ENCODE measurements around the gene WIPF3. TPM values are rescaled to one million over a fixed set of nuclear protein-coding genes. Genes with fewer than 3 reads are reported as not detected.
"Not testable (repeated sequence)": the region's sequence is repeated elsewhere in the genome, so short reads cannot be mapped to it uniquely, and the experiment has no call there.

Gene WIPF3
- total RNA-seq, 1 experiment from 2014 or later = not detected

GRCh38 chr7:29950480-29950879, 144.2 kb downstream of the WIPF3 start:
- no peak for DNase-seq (ENCODE audit: low read depth)

DNA sequence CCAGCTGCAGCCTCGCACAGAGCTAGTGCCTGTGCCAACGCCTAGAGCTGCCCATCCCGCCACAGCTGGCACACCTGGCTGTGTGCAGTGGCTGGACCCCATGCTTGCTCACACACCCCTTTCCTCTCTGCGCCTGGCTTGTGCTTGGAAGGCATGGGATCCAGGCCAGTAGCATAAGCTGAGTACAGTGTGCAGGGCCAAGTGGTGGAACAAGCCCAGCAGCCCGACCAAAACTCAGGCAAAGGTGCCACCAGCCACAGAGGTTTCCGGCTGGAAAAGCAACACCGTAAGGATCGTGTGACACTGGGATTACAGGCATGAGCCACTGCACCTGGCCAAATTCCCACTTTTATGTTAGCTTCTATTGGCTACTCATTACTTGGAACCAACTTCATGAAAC, 144.9 kb downstream of the WIPF3 start:
- no peak for DNase-seq (ENCODE audit: low read depth)

DNA sequence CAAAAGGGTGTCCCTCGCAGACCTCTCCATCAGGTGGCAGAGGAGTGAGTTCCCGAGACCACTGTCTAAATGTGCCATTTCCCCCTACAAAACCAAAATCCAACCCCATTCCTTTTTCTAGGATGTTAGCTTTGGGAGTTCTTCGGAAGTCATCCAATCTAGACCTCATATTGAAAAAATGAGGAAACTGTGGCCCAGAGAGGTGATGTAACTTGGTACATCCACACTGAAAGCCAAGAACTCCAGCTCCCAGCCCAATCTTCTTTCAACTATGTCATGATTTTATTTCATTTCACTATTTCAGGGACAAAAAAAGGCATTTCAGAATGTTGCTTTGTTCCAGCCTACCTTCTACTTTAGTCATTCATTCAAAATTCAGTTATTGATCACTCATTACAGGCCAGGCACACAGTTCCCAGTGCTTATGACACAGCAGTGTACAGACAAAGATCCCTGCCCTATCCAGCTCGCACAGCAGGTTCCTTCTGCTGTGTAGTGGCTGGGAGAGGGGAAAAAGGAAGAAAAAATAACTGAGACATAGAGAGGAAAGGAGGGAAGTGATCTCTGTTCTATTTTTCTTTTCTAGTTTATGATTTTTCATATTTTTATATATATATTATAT, 147.5 kb downstream of the WIPF3 start:
- no peak for DNase-seq (ENCODE audit: low read depth)

DNA sequence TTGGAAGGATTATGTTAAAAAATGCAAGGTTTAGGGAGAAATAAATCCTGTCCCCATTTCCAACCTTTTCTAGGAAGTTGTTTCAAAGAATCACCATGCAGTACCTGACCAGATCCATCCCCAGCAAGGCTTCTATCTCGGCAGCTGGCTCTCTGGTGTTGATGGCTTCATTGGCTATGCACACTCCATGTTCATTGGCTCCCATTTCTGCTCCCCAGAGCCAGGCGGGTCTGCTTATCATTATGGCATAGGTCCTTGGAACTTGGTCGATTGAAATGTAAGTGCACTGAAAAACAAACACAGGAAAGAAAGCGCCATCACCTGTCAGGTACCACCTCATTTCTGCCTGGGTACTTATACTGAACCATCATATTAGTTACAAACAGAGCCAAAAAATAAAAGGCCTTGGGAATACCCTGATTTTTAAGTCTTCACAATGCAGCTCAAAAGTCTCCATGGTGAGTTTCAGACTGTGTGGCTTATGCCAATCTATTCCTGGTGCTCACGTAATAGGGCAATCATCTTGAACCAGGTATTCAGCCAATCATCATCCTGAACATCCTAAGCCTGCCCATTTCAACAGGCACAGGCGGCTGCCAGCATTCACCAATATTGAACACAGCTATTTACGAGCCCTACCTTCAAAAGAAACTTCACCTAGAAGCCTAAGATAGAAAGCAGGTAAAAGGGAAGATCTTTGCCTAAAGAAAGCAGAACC, 148.9 kb downstream of the WIPF3 start:
- DNase-seq (ENCODE audit: low read depth) = no peak

- no peak for DNase-seq (ENCODE audit: low read depth)
These were observed 149.6 kb downstream of the WIPF3 start for GRCh38 chr7:29955799-29956486.

DNA sequence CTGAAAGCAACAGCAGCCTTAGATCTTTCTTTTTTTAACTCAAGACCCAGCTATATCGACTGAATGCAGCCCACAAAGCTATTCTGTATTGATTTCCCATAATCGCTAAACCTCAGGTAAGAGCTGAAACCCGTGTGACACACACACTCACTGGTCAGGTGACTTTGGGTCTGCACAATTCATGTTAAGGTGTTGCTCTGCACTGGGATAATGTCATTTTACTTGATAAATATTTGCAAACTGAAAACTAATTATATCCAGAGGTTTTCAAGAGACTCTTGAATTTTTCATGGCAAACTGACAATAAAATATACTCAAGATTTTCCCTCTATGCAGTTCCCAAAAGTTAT, 150.2 kb downstream of the WIPF3 start:
- DNase-seq (ENCODE audit: low read depth) = no peak

GRCh38 chr7:29957521-29958310, 151.4 kb downstream of the WIPF3 start:
- DNase-seq (ENCODE audit: low read depth) = no peak

DNA sequence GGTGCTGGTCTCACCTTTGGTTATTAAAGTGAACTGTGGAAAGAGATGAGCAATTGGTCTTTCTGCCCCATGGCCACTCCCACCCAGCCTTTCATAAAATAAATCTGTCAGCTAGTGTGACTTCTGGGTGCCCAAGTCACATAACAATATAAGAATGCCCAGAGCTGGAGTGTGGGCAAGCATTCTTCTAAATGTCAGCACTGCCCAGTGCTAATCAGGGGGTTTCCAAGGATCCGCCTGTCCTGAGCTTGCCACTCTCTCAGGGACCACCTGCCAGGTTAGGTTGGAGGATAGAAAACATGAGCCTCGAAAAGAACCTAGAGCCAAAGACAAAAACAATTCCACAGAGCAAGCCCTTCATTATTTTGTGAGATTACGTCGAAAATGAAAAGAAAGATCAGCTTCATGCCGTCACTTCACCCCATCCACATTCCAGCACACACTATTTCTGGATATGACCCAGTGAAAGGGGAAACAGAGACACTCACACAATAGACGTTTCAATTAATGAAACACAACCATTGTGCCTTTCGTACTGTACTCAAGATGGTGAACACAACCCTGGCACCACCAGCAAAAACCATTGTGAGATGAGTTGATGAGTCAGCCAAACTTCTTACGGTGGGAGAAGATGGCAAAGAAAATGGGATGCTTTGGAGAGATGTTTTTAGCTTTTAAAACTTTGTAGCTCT, 152.5 kb downstream of the WIPF3 start:
- no peak for DNase-seq (ENCODE audit: low read depth)

DNA sequence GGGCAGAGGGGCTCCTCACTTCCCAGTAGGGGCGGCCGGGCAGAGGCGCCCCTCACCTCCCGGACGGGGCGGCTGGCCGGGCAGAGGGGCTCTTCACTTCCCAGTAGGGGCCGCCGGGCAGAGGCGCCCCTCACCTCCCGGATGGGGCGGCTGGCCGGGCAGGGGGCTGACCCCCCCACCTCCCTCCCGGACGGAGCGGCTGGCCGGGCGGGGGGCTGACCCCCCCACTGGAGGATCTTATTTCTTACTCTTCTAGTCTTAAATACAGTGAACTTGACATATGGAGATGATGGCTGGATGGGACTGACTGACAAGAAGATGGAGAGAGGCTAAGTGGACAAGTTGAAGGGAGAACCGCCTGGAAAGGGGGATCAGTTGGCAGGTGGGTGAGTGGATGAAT, 155.3 kb downstream of the WIPF3 start:
- DNase-seq (ENCODE audit: low read depth) = not testable (repeated sequence)

GRCh38 chr7:29962035-29962434, 155.7 kb downstream of the WIPF3 start:
- DNase-seq (ENCODE audit: low read depth) = no peak

DNA sequence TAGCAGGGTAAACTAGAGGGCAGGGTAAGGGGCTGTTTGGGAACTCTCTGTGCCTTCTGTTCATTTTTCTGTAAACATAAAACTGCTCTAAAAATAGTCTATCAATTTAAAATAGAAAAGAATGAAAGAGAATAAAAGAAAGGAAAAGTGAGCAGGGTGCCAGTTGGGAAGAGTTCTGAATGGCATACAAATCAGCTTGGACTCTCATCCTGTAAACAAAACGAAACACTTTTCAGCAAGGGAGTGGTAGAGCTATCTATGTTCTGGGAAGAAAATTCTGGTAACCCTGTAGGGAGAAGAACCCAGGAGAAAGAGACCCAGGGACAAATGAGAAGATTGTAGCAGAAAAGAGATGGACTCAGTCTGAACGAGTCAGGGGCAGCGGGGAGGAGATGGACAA, 158.7 kb downstream of the WIPF3 start:
- DNase-seq (ENCODE audit: low read depth) = no peak

Small RNA genes lying within 50 kb of the gene (small RNA-seq; reads per million reads assigned to genes)
- not detected for gene RF01210

Other genes starting within 250 kb of the WIPF3 start
- gene PRR15, start 242.7 kb upstream of the WIPF3 start, total RNA-seq (2014; rRNA removed; shearing (Covaris generic)) = not detected in 2 replicates
- gene SCRN1, start 183.3 kb downstream of the WIPF3 start, total RNA-seq (2014; rRNA removed; shearing (Covaris generic)) = 95.3 and 105 TPM in 2 replicates
- 6.4 and 7.7 TPM in 2 replicates for gene FKBP14, start 220.2 kb downstream of the WIPF3 start, total RNA-seq (2014; rRNA removed; shearing (Covaris generic))
- 5.3 and 8.5 TPM in 2 replicates for gene PLEKHA8, start 221.9 kb downstream of the WIPF3 start, total RNA-seq (2014; rRNA removed; shearing (Covaris generic))